ENCODE results near the gene HMGCLL1.

The HMGCLL1 gene

GRCh38 chr6:55531496-55531895 is 47.5 kb downstream of the HMGCLL1 start:
- no peak for DNase-seq (ENCODE audit: low read depth in 2 of 2)

GRCh38 chr6:55530931-55531330 is 48.1 kb downstream of the HMGCLL1 start:
- DNase-seq (ENCODE audit: low read depth in 2 of 2): no peak

GRCh38 chr6:55528624-55529023 is 50.4 kb downstream of the HMGCLL1 start:
- DNase-seq (ENCODE audit: low read depth in 2 of 2): no peak

DNA sequence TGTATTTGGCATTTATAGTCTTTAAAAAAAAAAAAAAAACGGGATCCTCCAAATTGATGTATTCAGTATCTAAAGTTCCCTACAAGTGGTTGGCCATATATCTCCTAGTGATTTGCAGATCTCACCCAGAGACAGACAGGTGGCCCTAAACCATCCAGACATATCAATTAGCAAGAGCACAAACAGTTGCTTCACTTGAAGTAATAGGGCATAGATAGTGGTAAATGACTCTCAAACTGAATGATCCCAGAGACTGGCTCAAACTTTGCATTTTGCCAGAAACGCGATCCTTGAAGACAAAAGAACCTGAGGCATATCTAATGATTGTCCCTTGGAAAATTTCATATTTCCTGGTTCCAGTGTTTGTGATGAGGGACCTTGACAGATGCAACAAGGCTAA is 54.6 kb downstream of the HMGCLL1 start:
- no peak for DNase-seq (ENCODE audit: low read depth in 2 of 2)

- no peak for DNase-seq (ENCODE audit: low read depth in 2 of 2)
These were observed 60.4 kb downstream of the HMGCLL1 start for GRCh38 chr6:55518529-55519060.

DNA sequence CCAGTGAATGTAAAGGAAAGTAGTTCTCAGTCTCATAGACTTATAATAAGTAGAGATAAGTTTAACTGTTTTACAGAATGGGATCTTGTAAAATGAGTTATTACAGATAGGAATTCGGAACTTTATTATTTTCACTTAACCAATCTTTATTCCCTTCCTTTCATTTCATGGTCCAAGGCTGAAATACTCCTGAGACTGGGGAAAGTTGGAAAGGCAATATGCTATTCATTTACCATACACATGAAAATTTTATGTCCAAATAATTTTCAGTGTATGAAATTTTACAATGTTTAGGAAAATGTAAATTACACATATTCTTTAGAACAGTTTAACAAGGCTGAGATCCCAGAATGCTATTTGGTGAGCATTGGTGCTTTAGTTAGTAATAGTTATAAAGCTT is 62.3 kb downstream of the HMGCLL1 start:
- no peak for DNase-seq (ENCODE audit: low read depth in 2 of 2)

GRCh38 chr6:55512904-55513303 is 66.1 kb downstream of the HMGCLL1 start:
- DNase-seq (ENCODE audit: low read depth in 2 of 2): no peak

DNA sequence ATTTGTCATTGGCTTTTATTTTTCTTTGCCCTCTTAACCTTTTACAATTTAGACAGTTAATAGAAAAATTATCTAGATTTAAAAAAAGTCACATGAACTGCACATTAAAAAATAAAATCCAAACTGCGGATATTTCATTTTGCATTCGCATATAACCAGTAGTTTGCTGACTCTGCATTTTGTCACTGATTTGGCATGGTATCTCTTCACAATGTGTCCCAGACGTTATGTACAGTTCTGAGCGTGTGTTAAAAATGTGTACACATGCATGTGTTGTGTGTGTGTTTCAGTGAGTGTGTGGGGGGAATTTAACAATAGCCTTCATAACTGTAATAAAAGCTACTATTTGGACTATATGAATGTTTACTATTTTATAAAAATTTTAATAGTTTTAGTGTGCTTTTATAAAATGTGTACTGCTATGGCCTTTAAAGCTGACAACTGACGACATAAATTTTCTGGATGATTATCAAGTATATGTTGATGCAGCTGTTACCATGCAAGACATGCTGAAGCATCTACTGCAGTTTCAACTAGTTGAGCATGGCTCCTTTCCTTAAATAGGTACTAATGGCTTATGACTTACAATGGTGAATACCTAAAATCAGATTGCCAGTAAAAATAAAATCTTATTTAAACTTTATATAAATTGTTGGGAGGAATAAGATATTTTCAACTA is 67.7 kb downstream of the HMGCLL1 start:
- no peak for DNase-seq (ENCODE audit: low read depth in 2 of 2)

DNA sequence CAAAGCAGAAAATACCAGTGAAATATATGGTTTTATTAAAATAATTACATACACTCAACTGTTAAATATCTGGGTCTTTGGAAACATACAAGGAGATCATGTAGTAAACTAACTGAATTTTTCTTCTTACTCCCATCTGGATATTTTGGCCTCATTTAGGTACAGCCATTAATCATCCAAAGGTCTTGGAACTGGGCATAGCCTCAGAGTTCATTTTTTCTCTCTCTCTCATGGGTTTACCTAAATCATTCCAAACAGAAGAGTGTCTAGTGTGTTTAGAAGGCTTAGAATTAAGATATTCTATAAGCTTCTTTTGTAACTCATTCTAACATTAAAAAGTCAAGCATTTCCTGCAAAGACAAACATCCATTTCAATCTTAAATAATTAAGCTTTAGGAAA is 79.4 kb downstream of the HMGCLL1 start:
- no peak for DNase-seq (ENCODE audit: low read depth in 2 of 2)

DNA sequence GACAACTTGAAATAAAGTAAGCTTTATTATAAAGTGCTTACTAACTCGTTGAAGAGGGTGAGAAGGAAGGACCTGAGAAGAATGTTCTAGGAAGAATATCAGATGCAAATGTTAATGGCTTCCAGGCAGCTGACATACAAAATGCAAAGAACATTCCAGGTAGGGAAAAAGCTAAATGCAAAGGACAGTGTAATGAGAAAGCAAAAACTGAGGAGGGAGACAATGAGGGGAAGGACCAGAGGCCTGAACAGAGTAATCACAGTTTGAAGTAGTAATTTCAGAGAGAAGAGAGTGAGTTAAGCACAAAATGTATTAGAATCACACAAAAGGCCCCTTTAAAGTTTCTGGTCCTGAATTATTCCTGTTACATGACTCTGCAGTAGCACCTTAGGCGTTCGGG is 81.3 kb downstream of the HMGCLL1 start:
- DNase-seq (ENCODE audit: low read depth in 2 of 2): no peak

- DNase-seq (ENCODE audit: low read depth in 2 of 2): no peak
These were observed 82.8 kb downstream of the HMGCLL1 start for GRCh38 chr6:55496201-55496600.

- DNase-seq (ENCODE audit: low read depth in 2 of 2): no peak
These were observed 83.7 kb downstream of the HMGCLL1 start for GRCh38 chr6:55495277-55495676.

- no peak for DNase-seq (ENCODE audit: low read depth in 2 of 2)
These were observed 84.6 kb downstream of the HMGCLL1 start for GRCh38 chr6:55494411-55494810.

GRCh38 chr6:55492259-55492658 is 86.7 kb downstream of the HMGCLL1 start:
- no peak for DNase-seq (ENCODE audit: low read depth in 2 of 2)

- DNase-seq (ENCODE audit: low read depth in 2 of 2): no peak
These were observed 88.1 kb downstream of the HMGCLL1 start for GRCh38 chr6:55490871-55491270.

- no peak for DNase-seq (ENCODE audit: low read depth in 2 of 2)
These were observed 104.6 kb downstream of the HMGCLL1 start for GRCh38 chr6:55474382-55474781.

DNA sequence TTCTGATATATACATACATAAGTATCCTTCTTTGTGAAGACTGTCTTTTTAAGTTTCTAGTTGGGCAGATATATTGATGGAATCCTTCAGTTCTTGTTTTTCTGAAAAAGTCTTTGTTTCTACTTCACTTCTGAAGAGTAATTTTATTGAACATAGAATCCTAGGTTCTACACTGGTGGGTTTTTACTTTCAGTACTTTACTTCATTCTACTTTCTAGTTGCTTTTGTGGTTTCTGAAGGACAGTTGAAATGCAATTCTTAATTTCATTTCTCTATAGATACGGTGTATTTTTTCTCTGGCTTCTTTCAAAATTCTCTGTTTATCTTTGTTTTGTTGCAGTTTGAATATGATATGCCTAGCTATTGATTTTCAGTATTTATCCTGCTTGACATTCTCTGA is 105.3 kb downstream of the HMGCLL1 start:
- DNase-seq (ENCODE audit: low read depth in 2 of 2): no peak

GRCh38 chr6:55469951-55470366 is 109.0 kb downstream of the HMGCLL1 start:
- DNase-seq (ENCODE audit: low read depth in 2 of 2): no peak

DNA sequence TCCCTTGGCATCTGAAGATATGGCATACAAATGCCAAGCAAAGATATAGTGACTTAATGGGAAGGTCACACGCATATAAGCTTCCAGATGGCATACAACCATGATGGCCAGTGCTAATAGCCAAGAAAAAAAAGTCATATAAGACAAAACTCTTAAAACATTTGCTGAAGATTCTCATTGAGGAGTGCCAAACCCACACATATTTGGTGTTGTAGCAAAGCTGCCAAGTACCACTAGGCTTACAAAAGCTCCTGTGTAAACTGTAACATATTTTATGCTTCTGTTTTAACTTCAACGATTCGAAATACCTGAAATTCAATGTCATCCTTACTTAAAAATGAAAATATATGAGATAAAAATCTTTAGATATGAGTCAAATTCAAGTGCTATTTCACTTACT is 123.0 kb downstream of the HMGCLL1 start:
- no peak for DNase-seq (ENCODE audit: low read depth in 2 of 2)

- no peak for DNase-seq (ENCODE audit: low read depth in 2 of 2)
These were observed 129.0 kb downstream of the HMGCLL1 start for GRCh38 chr6:55450005-55450404.

GRCh38 chr6:55449225-55449624 is 129.8 kb downstream of the HMGCLL1 start:
- no peak for DNase-seq (ENCODE audit: low read depth in 2 of 2)

GRCh38 chr6:55448451-55448850 is 130.5 kb downstream of the HMGCLL1 start:
- no peak for DNase-seq (ENCODE audit: low read depth in 2 of 2)

DNA sequence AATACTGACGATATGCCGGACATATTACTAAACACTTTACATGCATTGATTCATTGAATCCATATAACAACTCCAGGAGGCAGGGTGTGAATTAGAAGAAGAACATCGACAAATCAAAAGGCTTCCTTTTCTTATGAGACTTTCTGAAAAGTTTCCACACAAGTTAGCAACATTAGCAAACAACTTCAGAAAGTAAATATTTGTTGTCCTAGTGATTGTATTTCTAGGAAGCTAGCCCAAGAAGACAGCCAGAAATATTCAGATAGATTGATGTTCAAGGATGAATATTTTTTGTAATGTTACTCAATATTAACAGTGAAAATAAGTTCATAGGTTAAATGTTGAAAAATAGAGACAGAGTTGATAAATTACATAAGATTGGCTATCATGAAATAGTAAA is 131.1 kb downstream of the HMGCLL1 start:
- no peak for DNase-seq (ENCODE audit: low read depth in 2 of 2)

GRCh38 chr6:55445648-55446204 is 133.3 kb downstream of the HMGCLL1 start:
- no peak for DNase-seq (ENCODE audit: low read depth in 2 of 2)
